ENCODE results near the gene FAM89B.

The FAM89B gene

GRCh38 chr11:65611758-65612603 lies 39.6 kb downstream of the FAM89B start:
- DNase-seq, result peak in 1 of 14 donors; percentile 53

GRCh38 chr11:65612691-65613090 lies 40.4 kb downstream of the FAM89B start:
- DNase-seq, result no peak

- DNase-seq, result peak in 2 of 14 donors; percentile 33 to 51
Measured at GRCh38 chr11:65613091-65613928, 41.0 kb downstream of the FAM89B start.

DNA sequence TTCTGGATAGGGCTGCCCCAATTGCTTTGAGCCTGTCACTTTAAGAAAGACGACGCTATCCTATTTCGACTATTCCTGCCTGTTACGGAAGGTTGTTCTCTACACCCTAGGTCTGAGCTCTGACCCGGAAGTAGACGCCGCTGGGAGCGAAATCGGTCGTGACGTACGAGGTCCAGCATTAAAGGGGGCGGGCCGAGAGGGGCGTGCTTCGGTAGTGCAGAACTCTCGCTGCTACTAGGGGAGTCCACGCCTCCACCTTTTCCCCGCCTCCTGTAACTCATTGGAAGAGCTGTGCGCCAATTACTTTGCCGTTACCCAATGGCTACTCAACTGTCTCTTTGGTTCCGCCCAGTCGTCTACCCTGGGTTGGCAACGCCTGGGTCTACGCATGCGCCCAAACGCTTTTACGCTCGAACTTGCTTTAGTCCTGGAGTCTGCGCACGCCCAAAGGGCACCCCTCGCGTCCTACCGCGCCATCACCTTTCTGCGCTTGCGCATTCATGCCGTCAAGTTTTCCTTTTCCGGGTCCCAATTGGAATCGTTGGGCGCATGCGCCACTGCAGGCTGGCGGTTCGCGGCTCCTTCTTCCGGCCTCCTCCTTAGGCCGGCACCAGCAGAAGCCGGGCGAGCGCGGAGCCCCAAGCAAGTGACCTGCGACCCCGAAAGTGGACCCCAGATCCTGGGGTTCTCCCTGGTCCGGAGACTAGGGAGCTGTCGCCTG lies 43.1 kb downstream of the FAM89B start, which contains the start of gene PCNX3:
Gene PCNX3 (plus strand): TSS at position 548 of the 721 bp plus-strand sequence. CDS start 536 bp downstream, outside the sequence.
- peak; percentile 94 to 100 (median 100) for DNase-seq

- peak in 2 of 14 donors; percentile 29 to 58 for DNase-seq
Measured at GRCh38 chr11:65615950-65616574, 43.7 kb downstream of the FAM89B start.

DNA sequence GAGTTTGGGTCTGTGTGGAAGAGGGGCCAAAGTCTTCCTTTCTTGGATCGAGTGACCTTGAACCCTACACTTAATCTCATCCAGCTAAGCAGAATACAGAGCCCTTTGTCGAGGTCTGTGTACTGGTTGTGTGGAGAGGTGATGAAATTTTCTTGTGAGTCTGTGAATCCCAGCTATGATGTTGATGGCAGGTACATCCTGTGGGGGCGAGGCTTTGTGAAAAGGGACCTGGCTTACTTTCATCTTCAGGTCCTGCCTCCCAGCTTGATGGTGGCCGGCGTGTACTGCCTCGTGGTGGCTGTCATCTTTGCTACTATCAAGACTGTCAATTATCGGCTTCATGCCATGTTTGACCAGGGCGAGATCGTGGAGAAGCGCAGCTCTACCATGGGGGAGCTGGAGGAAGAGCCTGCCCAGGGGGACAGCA lies 44.2 kb downstream of the FAM89B start:
- no peak for DNase-seq

DNA sequence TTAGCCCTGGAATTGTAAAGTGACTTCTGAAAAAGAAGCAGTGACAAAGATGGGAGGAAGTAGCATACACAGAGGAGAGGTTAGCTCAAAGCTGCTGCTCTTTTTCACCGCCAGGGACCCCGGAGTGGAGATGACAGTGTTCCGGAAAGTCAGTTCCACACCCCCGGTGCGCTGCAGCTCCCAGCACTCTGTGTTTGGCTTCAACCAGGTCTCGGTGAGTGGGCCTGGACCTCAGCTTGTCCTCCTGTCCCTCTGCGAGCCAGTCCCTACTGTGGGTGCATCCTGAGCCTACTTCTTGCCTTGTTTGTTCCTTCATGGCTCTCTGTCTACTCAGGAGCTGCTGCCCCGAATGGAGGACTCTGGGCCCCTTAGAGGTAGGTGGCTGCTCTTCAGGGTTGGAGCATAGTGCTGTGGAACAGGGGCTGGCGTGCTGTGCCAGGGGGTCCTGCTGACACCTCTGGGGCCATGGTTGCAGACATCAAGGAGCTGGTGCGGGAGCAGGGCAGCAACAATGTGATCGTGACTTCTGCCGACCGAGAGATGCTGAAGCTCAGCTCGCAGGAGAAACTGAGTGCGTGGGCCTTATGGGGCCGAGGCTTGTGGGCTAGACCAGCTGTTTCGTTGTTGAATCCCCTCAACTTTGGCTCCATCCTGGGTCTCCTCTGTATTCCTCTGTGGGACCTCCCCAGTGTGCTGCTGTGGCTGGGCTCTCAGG lies 45.0 kb downstream of the FAM89B start:
- DNase-seq, result no peak

DNA sequence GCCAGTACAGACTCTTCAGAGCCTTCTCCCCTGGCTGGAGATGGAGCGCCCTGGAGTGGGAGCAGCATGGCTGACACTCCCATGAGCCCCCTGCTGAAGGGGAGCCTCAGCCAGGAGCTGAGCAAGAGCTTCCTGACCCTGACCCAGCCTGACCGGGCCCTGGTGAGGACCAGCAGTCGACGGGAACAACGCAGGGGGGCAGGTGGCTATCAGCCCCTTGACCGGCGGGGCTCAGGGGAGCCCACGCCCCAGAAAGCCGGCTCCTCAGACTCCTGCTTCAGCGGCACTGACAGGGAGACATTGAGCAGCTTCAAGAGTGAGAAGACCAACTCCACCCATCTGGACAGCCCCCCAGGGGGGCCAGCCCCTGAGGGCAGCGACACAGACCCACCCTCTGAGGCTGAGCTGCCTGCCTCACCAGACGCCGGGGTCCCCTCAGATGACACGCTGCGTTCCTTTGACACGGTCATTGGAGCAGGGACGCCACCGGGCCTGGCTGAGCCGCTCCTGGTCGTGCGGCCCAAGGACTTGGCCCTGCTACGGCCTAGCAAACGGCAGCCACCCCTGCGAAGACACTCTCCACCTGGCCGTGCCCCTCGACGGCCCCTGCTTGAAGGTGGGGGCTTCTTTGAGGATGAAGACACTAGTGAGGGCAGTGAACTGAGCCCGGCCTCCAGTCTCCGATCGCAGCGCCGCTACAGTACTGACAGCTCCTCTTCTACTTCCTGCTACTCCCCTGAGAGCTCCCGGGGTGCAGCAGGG lies 45.8 kb downstream of the FAM89B start:
- DNase-seq, result no peak

DNA sequence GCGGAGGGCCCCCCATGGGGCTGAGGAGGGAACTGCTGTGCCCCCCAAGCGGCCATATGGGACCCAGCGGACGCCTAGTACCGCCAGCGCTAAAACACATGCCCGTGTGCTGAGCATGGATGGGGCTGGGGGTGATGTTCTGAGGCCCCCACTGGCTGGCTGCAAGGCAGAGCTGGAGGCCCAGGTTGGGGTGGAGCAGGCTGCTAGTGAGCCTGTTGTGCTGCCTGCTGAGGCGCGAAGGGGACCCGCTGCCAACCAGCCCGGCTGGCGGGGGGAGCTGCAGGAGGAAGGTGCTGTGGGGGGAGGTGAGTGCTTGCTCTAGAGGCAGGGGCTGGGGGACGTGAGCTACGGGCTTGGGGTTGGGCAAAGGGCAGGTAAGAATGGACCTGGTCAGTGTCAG lies 46.4 kb downstream of the FAM89B start:
- no peak for DNase-seq

GRCh38 chr11:65619281-65619928 lies 47.1 kb downstream of the FAM89B start:
- no peak for DNase-seq

DNA sequence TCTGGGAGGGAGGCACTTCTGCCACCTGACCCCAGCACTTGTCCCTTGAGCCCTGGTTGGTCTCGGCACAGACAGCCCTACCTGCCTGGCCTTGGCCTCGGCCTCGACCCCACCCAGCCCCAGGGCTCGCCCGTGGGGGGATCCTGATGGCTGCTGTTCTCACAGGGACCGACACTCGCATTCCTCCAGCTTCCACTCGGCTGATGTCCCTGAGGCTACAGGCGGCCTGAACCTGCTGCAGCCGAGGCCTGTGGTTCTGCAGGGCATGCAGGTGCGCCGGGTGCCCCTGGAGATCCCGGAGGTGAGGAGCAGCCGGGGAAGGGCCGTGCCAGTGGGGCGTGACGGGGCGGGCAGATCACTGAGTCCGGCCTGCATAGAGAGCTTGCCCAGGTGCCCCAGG lies 48.3 kb downstream of the FAM89B start:
- no peak for DNase-seq

DNA sequence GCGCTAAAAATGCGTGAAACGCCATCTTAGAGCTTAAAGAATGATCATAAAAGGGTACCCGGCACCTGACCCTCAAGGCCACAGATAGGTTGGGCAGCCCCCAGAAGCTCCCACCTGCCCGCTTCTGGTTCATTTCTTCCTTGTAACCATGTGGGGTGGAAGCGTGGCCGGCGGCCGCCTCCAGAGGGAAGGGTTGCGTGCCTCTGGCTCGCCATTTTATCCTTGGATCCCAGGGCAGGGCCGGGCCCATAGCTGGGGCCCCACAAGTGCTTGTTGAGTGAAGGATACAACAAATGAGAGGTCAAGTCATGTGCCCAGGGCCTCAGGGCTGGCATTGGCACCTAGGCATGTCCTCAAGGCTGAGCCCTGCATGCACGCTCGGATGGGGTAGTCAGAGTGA lies 49.1 kb downstream of the FAM89B start:
- DNase-seq, result no peak

DNA sequence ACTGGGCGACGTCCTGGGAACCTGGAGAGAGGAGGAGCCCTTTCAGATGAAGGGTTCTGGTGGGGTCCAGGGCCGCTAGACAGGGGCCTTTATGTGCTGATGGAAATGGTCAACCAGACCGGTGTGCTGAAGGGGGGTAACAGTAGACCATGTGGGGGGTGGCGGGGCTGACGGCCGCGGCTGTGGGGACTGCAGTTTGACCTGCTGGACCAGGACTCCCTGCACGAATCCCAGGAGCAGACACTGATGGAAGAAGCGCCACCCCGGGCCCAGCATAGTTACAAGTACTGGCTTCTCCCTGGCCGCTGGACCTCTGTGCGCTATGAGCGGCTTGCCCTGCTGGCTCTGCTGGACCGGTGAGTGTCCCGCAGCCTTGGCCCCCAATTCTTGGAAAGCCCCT lies 49.7 kb downstream of the FAM89B start:
- DNase-seq, result no peak

DNA sequence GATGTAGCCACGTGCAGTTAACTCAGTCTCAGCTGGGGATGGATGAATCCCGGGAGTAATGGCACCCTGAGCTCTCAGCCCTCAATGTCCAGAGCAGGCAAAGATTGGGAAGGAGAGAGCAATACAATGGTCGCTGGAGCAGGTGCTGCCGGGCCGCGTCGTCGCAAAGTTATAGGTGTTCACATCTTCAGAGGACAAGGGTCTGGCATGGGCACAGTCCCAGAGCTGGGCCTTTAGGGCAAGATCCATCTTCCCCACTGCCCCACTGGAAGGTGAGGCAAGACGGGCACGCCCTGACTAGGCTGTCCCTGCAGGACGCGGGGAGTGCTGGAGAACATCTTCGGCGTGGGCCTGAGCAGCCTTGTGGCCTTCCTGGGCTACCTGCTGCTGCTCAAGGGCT lies 50.8 kb downstream of the FAM89B start:
- no peak for DNase-seq
